NCI-H524 (cell line): ENCODE results near the gene ATXN1.

Source experiments
- DNase-seq, 2 experiments: peaks; one replicate each; lab custom pipeline; 2025; lab: John Stamatoyannopoulos, UW

Gene ATXN1

DNA sequence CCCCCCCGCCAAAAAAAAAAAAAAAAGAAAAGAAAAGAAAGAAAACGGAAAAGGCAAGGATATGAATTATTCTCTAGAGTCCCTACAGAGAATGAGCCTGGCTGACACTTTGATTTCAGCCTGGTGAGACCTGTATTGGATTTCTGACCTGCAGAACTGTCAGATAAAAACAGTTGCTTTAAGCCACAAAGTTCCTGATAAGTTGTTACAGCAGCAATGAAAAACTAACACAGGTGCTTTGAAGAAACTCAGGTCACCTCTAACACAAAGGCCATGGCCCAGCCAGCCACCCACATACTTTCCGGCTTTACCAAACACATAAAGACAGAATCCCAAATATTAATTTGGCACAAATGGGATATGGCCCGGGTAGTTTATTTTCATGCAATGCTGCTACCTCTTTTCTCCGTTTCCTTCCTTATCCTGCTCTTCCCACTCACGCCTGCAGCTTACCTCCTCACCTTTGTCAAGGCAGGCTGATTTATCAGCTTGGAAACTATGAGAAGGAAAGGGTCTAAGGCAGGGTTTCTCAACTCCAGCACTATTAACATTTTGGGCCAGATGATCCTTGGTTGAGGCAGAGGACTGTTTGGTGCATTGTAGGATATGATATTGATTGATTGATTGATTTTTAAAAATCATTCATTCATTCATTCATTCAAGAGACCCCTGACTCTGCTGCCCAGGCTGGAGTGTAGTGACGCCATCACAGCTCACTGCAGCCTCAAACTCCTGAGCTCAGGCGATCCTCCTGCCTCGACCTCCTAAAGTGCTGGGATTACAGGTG, 88.1 kb downstream of the ATXN1 start:
- no peak for DNase-seq

DNA sequence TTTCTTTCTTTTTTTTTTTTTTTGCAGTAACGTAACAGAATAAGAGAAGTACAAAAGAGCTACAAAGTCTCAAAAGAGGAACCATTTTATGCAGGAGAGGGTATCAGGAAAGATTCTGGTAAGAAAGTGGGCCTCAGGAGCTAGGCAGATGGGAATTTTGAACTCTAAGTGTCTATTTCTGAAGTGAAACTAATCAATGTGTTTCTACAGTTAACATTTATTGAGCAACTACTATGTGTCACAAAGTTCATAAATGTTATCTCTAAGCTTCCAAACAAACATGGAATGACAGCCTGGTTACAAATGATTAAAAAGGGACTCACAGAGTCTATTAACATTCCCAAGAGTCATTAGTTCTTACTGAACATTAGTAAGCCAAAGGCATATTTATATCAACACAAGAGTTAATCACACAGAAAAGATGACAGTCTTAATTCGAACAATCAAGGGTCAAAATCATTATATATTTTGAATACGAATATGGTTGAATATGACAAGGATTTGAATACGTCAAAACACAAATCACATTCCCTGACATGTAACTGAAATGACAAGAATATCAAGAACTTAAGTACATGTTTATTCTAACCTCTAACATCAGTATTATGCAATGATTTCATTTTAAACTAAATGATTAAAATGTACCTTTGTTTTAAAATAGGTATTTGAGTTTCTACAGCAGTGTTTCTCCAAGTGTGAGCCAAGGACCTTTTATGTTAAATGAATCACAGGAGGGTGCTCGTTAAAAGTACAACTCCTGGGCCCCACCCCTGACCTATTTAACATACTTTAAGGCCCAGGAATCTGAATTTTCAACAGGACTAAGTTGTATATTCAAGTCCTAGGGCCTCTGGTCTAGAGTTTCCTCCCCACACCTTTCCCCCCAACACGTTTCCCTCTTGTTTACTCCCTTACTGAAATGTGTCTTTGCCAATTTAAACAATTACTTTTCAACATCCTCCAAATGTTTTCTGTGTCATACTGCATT, 89.7 kb downstream of the ATXN1 start:
- DNase-seq, result no peak

DNA sequence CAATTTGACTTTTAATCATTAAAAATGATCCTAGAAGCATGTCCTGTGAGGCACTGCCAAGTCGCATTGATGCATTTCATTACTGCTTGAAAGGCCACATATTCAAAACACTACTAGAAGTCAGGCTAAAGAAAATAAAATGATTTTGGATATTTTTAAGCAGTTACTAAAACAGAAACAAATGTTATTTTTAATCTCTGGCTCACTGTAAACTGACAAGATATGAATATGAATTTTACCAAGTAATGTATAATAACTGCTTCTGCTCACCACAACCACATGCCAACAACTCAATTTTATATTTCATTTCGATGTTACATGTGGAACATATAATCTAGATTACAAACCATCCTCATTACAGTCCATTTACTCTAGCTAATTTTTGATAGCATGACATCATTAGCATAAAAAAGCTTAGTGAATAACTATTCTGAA, 90.6 kb downstream of the ATXN1 start:
- no peak for DNase-seq

DNA sequence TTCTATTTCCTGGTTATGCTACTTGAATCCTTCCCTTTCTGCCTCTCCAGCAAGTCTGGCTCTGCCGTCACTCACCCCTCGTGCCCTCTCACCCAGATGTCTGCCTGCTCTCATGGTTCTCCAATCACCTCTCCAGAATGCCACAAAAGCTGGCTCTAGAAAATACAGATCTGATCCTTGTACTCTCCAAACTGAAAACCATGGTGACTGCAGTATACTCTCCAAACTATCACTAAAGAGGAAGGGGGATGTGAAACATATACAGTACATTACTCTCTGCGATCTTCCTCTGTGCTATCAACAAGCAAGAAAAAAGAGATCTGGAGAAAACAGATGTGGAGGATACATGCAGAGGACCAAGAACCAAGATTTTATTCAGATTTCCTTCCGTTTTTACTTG, 91.1 kb downstream of the ATXN1 start:
- DNase-seq, result no peak

DNA sequence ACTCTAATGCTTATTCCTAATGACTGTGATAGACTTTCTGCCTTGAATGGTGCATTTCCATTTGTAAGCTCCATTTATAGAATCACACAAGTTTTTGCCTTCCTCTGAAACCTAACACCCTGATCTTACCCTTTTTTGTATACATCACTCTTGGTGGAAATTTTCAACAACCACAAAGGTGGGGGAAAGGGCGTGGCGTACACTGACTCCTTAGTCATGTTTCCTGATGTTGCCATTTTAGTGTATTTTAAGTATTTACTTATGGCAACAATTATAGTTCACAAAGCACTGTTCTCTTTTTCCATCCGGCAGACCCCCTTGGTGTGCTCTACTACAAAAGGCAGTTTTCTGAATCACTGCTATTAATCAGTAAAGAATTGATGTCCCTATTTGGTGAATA, 92.0 kb downstream of the ATXN1 start:
- no peak for DNase-seq

DNA sequence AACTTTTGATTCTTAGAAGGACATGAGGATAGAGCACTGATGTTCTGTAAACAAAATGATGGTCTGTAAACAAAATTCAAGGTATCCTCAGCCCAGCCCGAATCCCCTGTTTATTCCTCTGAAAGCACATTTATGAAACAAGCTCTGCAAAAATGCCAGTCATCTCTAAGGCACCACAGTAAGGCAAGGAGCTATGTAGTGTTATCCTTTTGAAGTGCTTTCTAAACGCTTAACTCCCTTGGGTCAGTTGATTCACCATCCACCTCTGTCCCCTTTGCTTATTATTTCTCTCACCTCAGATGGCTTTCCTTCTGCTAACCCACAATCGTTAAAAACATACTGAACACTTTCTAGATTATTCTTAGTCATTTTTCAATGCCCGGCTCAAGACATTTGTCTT, 93.8 kb downstream of the ATXN1 start:
- no peak for DNase-seq

DNA sequence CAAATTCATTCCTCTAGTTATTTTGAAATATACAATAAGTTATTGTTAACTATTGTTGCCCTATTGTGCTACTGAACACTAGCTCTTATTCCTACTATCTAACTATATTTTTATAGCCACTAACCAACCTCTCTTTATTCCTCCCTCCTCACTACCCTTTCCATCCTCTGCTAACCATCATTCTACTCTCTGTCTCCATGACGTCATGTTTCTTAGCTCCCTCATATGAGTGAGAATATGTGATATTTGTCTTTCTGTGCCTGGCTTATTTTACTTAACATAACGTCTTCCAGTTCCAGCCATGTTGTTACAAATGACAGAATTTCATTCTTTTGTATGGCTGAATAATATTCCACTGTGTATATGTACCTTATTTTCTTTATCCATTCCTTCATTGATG, 95.3 kb downstream of the ATXN1 start:
- DNase-seq, result no peak

DNA sequence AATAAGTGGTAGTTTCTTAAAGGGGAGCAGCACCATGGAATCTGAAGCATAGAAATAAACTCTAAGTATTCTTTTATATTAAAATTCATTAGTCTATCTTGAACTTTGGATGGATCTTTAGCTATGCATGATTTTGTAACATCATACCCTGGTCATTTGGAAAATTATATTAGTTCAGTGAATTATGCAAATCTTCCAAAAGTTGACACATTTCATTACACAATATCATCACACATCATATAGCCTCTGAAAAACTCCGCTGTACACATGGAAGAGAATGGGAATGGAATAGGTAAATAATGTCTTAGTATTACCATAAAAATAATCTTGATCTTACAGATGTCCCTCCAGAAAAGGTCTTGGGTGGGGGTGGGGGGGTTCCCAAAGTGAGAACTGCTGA, 96.1 kb downstream of the ATXN1 start:
- no peak for DNase-seq

DNA sequence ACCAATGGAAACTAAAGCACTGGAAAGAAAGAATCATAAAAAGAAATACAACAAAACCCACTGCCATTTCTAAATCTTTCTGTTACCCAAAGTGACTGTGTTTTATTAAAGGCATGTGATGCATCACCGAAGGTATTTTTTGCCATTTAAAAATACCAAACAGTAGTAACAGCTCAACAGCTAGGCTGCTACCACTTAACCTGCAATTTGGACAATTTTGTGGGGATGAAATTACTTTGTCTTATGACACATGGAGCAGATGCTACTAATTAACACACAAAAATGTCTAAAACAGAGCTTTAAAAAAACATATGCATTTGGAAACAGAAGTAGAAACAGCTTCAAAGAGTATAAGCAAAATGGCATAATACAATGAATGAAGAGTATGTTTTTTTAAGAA, 97.4 kb downstream of the ATXN1 start:
- DNase-seq, result no peak

DNA sequence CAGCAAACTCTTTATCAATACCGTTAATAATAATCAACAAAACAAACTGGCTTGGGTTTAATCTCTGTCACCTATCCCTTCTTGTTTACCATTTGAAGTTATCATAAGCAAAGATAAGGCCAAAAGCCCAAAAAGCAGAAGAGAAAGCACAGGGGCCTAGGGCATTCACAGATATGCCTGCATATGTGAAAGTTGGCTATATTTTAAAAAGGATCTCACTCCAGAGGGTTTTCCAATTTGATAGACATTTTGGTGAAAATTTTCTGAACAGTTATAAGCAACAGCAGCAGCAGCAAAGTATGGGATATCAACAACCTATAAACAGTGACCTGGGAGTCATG, 101.1 kb downstream of the ATXN1 start:
- DNase-seq, result no peak

DNA sequence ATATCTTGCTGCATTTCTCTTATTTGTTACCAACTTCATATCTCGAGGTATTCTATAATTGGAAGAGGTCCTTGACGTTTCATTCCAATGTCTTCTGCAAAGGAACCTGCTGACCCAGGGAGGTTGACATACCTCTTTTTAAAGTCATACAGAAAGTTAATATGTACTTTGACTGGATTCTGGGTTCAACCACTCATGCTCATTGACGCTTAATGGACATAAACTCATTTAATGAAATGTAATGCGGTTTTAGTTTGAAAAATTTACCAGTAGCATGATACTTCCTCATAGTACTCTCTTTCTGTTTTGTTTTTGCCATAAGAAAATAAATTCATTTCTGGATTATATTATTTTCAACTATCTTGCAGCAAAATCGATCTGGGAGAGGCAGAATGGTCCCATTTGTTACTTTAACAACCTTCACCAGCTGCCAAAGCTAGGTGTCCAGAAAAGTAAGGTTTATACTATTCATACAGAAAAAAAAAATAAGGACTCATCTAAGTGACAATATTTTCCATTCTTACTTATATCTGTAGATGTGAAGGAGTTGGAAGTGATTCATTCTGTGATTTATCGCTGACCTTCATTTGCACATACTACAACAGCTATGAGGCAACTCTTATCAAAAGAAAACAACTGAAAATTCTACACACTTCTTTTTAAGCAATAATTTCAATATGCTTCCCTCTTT, 101.6 kb downstream of the ATXN1 start:
- DNase-seq, result no peak

DNA sequence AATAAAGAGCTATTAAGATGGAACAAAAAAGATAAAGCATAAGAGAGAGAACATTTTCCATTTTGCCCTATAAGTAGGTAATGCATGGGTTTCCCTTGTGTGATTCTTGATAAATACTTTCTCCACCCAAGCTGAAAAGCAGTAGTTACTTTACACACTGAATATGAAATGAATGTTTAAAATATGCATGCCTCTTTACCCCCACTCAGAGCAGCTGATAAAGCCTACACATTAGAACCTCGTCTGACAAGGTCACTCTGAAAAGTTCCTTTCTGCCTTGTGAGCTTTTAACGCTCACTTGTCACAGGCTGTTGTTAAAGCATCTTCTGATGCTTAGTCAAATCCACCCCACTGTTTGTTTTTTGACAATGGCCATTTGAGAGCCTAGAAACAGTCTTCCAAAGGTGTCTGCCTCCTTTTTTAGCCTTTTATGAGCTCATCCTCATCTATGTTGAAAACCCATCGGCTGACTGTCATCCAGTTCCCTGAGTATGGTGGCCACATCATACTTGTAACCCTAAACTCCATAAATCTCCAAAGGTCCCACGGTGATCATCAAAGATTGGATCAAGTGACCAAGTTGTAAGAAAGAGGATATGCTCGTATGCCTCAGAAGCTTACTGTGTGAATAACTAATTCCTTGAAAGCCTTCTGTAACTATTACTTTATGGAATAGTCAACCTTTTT, 102.8 kb downstream of the ATXN1 start:
- DNase-seq, result no peak

DNA sequence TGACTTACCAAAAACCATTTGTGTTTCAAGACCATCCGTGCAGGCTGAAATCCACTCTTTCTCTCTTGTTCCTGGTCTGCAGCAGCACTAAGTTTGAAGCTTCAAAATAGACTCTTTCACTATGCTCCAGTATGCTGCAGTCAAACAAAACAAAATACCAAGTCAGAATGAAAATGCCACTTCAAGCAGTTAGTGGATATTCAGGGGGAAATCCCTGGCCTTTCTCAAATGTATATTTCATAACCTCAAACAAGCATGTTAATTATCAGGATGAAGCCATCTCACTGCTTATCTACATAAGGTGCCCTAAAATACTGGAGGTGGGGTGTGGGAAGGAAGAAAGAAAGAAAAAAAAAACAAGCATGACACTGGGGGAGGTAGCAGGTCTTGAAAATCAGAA, 103.5 kb downstream of the ATXN1 start:
- no peak for DNase-seq

DNA sequence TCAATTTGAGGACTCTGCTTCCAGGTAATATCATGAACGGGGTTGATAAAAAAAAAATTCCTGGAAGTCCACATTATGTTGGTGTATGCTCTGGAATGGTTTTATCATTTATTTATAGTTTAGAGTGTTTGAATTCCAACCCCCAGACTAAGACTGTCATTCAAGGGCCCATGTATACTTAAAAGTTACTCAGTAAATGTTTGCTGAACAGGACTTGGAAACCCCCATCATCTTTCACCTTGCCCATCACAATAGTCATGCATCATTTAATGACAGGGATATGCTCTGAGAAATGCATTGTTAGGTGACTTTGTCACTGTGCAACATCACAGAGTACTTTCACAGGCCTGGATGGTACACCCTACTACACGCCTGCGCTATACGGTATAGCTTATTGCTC, 104.8 kb downstream of the ATXN1 start:
- no peak for DNase-seq

DNA sequence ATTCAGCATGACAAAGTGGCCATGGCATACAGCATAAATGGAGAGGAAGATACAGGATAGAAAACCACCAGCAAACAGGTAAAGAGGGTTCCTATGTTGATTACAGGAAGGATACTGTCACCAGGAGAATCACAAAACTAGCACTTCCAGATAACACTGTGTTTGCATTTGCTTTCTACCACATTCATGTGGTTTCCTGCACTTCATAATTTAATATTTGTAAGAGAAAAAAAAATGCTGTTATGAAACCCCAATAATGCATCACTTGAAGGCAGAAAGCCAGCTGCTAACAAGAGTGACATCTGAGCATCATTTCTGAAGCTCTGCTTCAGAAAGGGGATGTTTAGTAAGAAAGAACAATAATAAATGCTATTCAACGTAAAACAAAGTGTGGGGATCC, 106.6 kb downstream of the ATXN1 start:
- no peak for DNase-seq

DNA sequence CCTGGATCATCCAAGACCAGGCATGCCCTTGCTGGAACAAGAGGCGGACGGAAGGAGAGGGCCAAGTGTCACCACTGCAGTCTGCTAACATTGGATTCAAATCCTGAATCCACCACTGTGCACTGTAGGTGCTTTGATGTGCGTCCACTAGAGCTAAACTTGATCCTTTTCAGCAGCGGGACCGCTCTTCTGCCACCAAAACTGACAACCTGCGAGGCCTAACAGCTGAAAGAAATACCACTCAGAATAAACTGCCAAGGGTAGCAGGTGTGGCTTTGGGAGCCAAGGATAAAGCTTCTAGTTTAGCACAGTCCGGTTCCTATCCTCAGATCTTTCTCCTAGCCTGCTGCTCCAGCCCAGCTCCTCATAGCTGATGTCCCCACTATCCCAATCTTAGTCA, 108.0 kb downstream of the ATXN1 start:
- no peak for DNase-seq

DNA sequence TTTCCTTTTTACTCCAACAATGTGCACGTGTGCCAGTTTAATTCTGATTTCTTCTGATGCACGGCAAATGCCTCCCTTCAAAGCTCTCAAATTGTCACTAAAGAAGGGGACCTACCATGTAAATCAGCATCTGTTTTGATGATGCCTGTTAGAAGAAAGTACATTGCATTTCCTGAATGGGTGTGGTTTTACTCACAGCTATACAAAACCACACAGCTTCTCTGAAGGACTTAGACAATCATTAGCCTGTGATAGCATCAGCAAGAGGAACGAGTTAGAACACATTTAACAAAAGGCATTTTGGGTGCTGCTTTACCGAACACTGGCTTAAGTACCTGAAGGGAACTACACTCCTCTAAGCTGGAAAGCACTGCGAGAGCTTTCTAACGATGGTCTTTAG, 109.4 kb downstream of the ATXN1 start:
- DNase-seq, result no peak

DNA sequence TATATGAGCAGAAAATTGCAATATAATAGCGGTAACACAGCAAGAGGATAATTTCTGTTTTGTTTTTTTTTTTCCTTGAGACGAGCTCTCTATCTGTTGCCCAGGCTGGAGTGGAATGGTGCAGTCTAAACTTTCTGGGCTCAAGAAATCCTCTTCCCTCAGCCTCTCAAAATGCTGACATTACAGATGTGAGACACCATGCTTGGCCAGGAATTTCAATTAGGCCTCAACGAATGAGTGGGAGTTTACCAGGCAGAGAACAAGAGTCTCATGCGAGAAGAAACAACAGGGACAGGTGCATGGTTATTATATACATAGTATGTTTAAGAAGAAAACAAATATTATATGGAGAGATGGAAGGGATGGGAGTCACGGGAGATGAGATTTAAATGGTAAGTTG, 111.4 kb downstream of the ATXN1 start:
- no peak for DNase-seq

DNA sequence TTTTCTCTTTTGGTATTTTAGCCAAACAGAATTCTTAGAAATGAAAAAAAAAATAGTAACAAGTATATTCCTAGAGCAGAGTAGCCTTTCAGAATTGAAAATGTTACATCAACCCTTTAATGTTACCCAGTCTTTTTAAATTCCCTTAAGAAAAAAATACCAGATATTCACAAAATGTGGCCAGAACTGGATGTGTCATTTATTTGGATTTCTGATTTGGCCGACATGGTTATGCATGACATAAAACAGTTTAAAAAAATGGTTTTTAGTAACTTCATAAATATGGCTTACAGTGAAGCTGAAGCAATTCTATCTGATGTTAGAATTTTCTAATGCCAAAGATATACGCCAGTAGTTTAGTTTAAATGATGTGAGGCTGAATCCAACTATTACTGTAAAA, 112.0 kb downstream of the ATXN1 start:
- no peak for DNase-seq

DNA sequence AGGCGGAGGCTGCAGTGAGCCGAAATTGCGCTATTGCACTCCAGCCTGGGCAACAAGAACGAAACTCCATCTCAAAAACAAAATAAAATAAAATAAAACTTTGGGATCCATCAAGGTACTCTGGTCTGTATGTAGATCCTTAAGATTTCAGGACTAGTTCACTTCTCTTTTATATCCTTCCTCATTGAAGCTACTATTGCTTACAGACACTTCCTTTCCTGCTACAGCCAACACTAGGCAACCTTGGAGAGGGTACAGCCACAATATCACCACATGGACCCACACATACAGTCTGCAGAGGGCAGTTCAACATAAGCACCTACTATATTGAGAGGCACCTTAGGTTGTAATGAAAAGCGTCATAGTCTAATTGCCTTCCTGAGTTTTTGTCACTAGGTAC, 113.3 kb downstream of the ATXN1 start:
- no peak for DNase-seq

DNA sequence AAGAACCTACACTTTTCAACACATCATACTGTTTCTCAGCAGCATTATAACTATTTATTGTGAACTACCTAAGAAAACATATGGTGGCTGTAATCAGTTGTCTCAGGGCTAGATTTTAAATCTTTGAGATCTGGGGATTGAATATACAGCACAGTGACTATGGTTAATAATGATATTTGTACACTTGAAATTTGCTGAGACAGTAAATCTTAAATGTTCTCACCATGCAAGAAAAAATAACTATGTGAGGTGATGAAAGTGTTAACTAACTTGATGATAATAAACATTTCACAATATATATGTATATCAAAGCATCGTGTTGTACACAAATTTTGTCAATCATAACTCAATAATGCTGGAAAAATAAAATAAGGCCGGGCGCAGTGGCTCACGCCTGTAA, 113.8 kb downstream of the ATXN1 start:
- no peak for DNase-seq
